Panc1 (cell line): Measurements from ENCODE around the gene HOXA4. TPM values are rescaled to one million over a fixed set of nuclear protein-coding genes. Genes with fewer than 3 reads are reported as not detected.

ENCODE experiments used
- ATAC-seq: fragments of 200-7000 bp; cut with Tn5 transposase; 2 replicates; pipeline ENCODE4 v1.9.1; 2020; ENCODE audit warnings: mild to moderate bottlenecking, moderate library complexity
- BruUV-seq: library from RNA; stranded (reverse); fragments of 400-500 nt; replicated peaks from 2 replicates; lab custom pipeline; 2021; lab: Mats Ljungman, UMichigan
- CTCF ChIA-PET: fragments of 300-600 bp; sonication (Branson Sonifier 250); formaldehyde crosslinking; loops from one replicate; lab custom pipeline; 2022; ENCODE audit warnings: antibody characterized with exemption; lab: Charles Lee
- POLR2A ChIA-PET: fragments of 300-600 bp; sonication (Branson Sonifier 250); formaldehyde crosslinking; loops from one replicate; lab custom pipeline; 2022; ENCODE audit warnings: antibody characterized with exemption; lab: Charles Lee
- DNase-seq: peaks from one replicate; pipeline ENCODE4 v3.0.0-alpha.2; 2010; ENCODE audit warnings: low read depth, low spot score
- H3K27ac ChIP-seq: 2 replicates; pipeline ENCODE4 v1.5.1; 2011; ENCODE audit warnings: mild to moderate bottlenecking, low read length, inconsistent platforms
- H3K27me3 ChIP-seq: fragments of 200-500 bp; sonication (Bioruptor generic); 2 replicates; pipeline ENCODE4 v1.6.0; 2014; ENCODE audit warnings: low read length, inconsistent platforms; ENCODE audit not compliant: control insufficient read depth, insufficient read depth
- H3K36me3 ChIP-seq: fragments of 200-500 bp; sonication (Bioruptor generic); 2 replicates; pipeline ENCODE4 v1.5.1; 2014; ENCODE audit warnings: inconsistent platforms, mild to moderate bottlenecking, low read length, moderate library complexity; ENCODE audit not compliant: control insufficient read depth, insufficient read depth
- H3K4me1 ChIP-seq: 2 replicates; pipeline ENCODE4 v1.5.1; 2011; ENCODE audit warnings: inconsistent platforms, mild to moderate bottlenecking, low read length, moderate library complexity; ENCODE audit not compliant: control insufficient read depth, insufficient read depth
- H3K4me3 ChIP-seq, 2 experiments: 2 replicates each; pipeline ENCODE4 v1.5.1; 2011 to 2012; ENCODE audit warnings: low read depth in 2 of 2, low read length in 2 of 2, mild to moderate bottlenecking in 2 of 2, inconsistent platforms in 1 of 2, moderate library complexity in 1 of 2
- H3K9me3 ChIP-seq: fragments of 200-500 bp; sonication (Bioruptor generic); 2 replicates; pipeline ENCODE4 v1.5.1; 2014; ENCODE audit warnings: low read depth, mild to moderate bottlenecking, inconsistent platforms, low read length, moderate library complexity; ENCODE audit not compliant: control insufficient read depth, insufficient read depth
- CTCF ChIP-seq: fragments of 450-650 bp; IDR thresholded peaks from 2 replicates; pipeline ENCODE4 v1.5.1; 2017; ENCODE audit warnings: mild to moderate bottlenecking
- POLR2AphosphoS5 ChIP-seq: IDR thresholded peaks from 2 replicates; pipeline ENCODE4 v1.6.1; 2012; ENCODE audit warnings: mild to moderate bottlenecking, low read depth, low read length, moderate library complexity
- REST ChIP-seq, 2 experiments: IDR thresholded peaks; 2 replicates each; pipeline ENCODE4 v1.6.1; 2011 to 2012; ENCODE audit warnings: low read depth in 2 of 2, control low read depth in 1 of 2, low read length in 1 of 2, mild to moderate bottlenecking in 1 of 2, moderate library complexity in 1 of 2; ENCODE audit not compliant: insufficient read depth in 1 of 2
- SIN3A ChIP-seq: IDR thresholded peaks from 2 replicates; pipeline ENCODE4 v1.6.1; 2012; ENCODE audit warnings: low read depth, mild to moderate bottlenecking, low read length, moderate library complexity, borderline replicate concordance; ENCODE audit not compliant: insufficient read depth
- TCF7L2 ChIP-seq: IDR thresholded peaks from 2 replicates; pipeline ENCODE4 v1.6.1; 2011; ENCODE audit warnings: mild to moderate bottlenecking, low read depth, low read length, inconsistent platforms
- in situ Hi-C: cut with HindIII; loops from 2 replicates; pipeline ENCODE4 v1.10.0; 2016; ENCODE audit warnings: low sequenced_read_pairs, low pct_unique_long_range_greater_than_20kb
- intact Hi-C: fragments of 100-400 bp; cut with micrococcal nuclease; formaldehyde crosslinking; loops from one replicate; pipeline ENCODE4 v1.10.0; 2022; ENCODE audit not compliant: unreplicated experiment
- total RNA-seq: library from RNA; stranded (reverse); gene quantifications from one replicate; pipeline ENCODE4 v1.2.1, GENCODE V29; 2021; ENCODE audit not compliant: unreplicated experiment

HOXA4 gene
- total RNA-seq, 1 experiment from 2014 or later: 0.39 TPM

DNA sequence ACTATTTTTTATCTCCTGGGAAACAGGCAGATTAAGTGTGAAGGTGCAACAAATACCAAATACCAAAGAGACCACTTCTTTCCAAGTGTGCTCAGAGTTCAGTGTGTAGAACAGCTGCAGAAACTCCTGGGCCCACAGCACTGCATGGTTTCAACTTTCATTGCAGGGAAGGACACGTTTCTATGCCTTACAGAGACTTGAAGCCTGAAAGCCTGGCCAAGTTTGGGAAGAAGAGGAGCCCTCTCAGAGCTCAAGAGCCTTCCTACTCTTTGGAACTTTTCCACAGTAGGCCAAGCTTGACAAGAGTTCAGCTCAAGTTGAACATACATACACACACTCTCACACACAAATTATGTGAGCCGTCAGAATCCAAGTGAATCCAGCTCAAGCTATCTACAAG, 2.5 kb downstream of the HOXA4 start:
- Histone ChIP-seq H3K36me3 (no peaks in the 10 kb centered on the region), H3K9me3 (no peaks in the 10 kb centered on the region), H3K4me3 (no peak overlapping the region), H3K4me1 (peaks cover 70% of the 10 kb centered on the region), H3K27me3 (no peaks in the 10 kb centered on the region), H3K27ac (peak overlapping the region; percentile 99)
- no TSS peak for BruUV-seq
- ChIA-PET POLR2A (no interaction called here), CTCF (interaction anchor here (0.5 to 0.6 kb wide), 2 partner anchors 14 to 59 kb away, joined by 3 read pairs; no protein-coding TSS in a partner anchor)
- ATAC-seq: no peak
- no peak for DNase-seq
- in situ Hi-C loops (no loop called here), intact Hi-C loops (no loop called here)
- no peak for TF ChIP-seq REST (IDR thresholded peaks at IDR 0.05; ENCODE audit: insufficient read depth in 1 of 2, low read depth in 2 of 2, low read length in 1 of 2)
- TF ChIP-seq CTCF: no peak
- no peak for TF ChIP-seq SIN3A
- no peak for TF ChIP-seq TCF7L2
- no peak for TF ChIP-seq POLR2AphosphoS5

GRCh38 chr7:27126596-27127327, 3.8 kb downstream of the HOXA4 start:
- Histone ChIP-seq H3K27me3 (no peaks in the 10 kb centered on the region), H3K27ac (peak overlapping the region; percentile 99), H3K4me3 (no peak overlapping the region), H3K9me3 (no peaks in the 10 kb centered on the region), H3K4me1 (peaks cover 60% of the 10 kb centered on the region), H3K36me3 (no peaks in the 10 kb centered on the region)
- no peak for TF ChIP-seq CTCF
- no peak for TF ChIP-seq REST (IDR thresholded peaks at IDR 0.05; ENCODE audit: insufficient read depth in 1 of 2, low read depth in 2 of 2, low read length in 1 of 2)
- no peak for TF ChIP-seq SIN3A
- no peak for TF ChIP-seq TCF7L2
- TF ChIP-seq POLR2AphosphoS5: no peak
- in situ Hi-C loops: no loop called here
- DNase-seq (no peak), ATAC-seq (no peak)
- no TSS peak for BruUV-seq
- ChIA-PET POLR2A (no interaction called here), CTCF (no interaction called here)
- intact Hi-C loops: no loop called here
